GM12878 (cell line): ENCODE results near the gene MAD1L1. TPM values are rescaled to one million over a fixed set of nuclear protein-coding genes. Genes with fewer than 3 reads are reported as not detected.

ENCODE experiments used
- ATAC-seq: fragments of 200-7000 bp; cut with Tn5 transposase; 3 replicates; pipeline ENCODE4 v1.9.1; 2020; ENCODE audit warnings: mild to moderate bottlenecking, moderate library complexity
- BruUV-seq: library from RNA; stranded (reverse); fragments of 400-500 nt; replicated peaks from 2 replicates; lab custom pipeline; 2021; lab: Mats Ljungman, UMichigan
- CTCF ChIA-PET: fragments of 300-600 bp; sonication (Branson Sonifier 250); formaldehyde crosslinking; extraction: SDS; loops from one replicate; lab custom pipeline; 2021; ENCODE audit warnings: inconsistent platforms; lab: Yijun Ruan, JAX
- POLR2A ChIA-PET: fragments of 350-600 bp; formaldehyde crosslinking; extraction: SDS; loops from one replicate; lab custom pipeline; 2021; ENCODE audit warnings: inconsistent platforms; lab: Charles Lee
- RAD21 ChIA-PET: fragments of 300-600 bp; sonication (Branson Sonifier 250); formaldehyde crosslinking; loops from one replicate; lab custom pipeline; 2023; ENCODE audit warnings: antibody characterized with exemption; ENCODE audit not compliant: unreplicated experiment; lab: Charles Lee
- SMC1A ChIA-PET: fragments of 300-600 bp; sonication (Branson Sonifier 250); formaldehyde crosslinking; loops from one replicate; lab custom pipeline; 2023; ENCODE audit not compliant: unreplicated experiment, uncharacterized antibody; lab: Charles Lee
- DNase-seq: peaks from one replicate; pipeline ENCODE4 v3.0.0-alpha.2; 2011; ENCODE audit warnings: low read depth, low spot score
- FAIRE-seq: peaks from 3 replicates; lab custom pipeline; 2011; peaks lifted over from hg19 to GRCh38; lab: Jason Lieb, UNC
- H2AFZ ChIP-seq: 2 replicates; pipeline ENCODE4 v1.6.0; 2011; ENCODE audit warnings: low read depth, low read length, control low read depth; ENCODE audit not compliant: control insufficient read depth
- H3K27ac ChIP-seq: 2 replicates; pipeline ENCODE4 v1.5.1; 2011; ENCODE audit warnings: control low read depth; ENCODE audit not compliant: control insufficient read depth, insufficient read depth
- H3K27me3 ChIP-seq, 2 experiments: replicated peaks in 1 of 2; 2 replicates each; pipeline versions ENCODE4 v1.6.0 to v1.6.1; 2011; ENCODE audit warnings: low read length in 1 of 2; ENCODE audit not compliant: control insufficient read depth in 2 of 2, insufficient read depth in 2 of 2
- H3K36me3 ChIP-seq, 2 experiments: 2 replicates each; pipeline ENCODE4 v1.5.1; 2011; ENCODE audit warnings: low read length in 1 of 2; ENCODE audit not compliant: control insufficient read depth in 2 of 2, insufficient read depth in 2 of 2
- H3K4me1 ChIP-seq: 2 replicates; pipeline ENCODE4 v1.6.1; 2011; ENCODE audit warnings: mild to moderate bottlenecking, low read length, moderate library complexity, mixed read lengths; ENCODE audit not compliant: control insufficient read depth, insufficient read depth
- H3K4me2 ChIP-seq: 2 replicates; pipeline ENCODE4 v1.6.0; 2011; ENCODE audit warnings: control low read depth; ENCODE audit not compliant: control insufficient read depth, insufficient read depth
- H3K4me3 ChIP-seq: fragments of 200-600 bp; sonication (generic); 2 replicates; pipeline ENCODE4 v1.5.1; 2016
- H3K79me2 ChIP-seq: 2 replicates; pipeline ENCODE4 v1.6.0; 2011; ENCODE audit warnings: low read length; ENCODE audit not compliant: control insufficient read depth, insufficient read depth
- H3K9ac ChIP-seq: 2 replicates; pipeline ENCODE4 v1.8.0; 2011; ENCODE audit warnings: low read length, control low read depth, mixed read lengths; ENCODE audit not compliant: control insufficient read depth, insufficient read depth
- H3K9me3 ChIP-seq: replicated peaks from 3 replicates; pipeline ENCODE4 v1.5.1; 2011; ENCODE audit warnings: mild to moderate bottlenecking, low read length; ENCODE audit not compliant: control insufficient read depth, insufficient read depth
- H4K20me1 ChIP-seq: 2 replicates; pipeline ENCODE4 v1.6.0; 2011; ENCODE audit not compliant: control insufficient read depth, insufficient read depth
- IKZF2 ChIP-seq, 2 experiments: fragments of 450-650 bp; IDR thresholded peaks; 2 replicates each; pipeline ENCODE4 v1.6.1; 2017; ENCODE audit warnings: mild to moderate bottlenecking in 2 of 2, moderate library complexity in 2 of 2
- IRF3 ChIP-seq: fragments of 450-650 bp; IDR thresholded peaks from 2 replicates; pipeline ENCODE4 v1.6.1; 2014; ENCODE audit warnings: mild to moderate bottlenecking
- KAT2A ChIP-seq: conservative IDR thresholded peaks from 2 replicates; pipeline ENCODE4 v1.6.1; 2011; ENCODE audit warnings: low read depth, low read length; ENCODE audit not compliant: control insufficient read depth
- NR2C2 ChIP-seq: IDR thresholded peaks from 2 replicates; pipeline ENCODE4 v1.6.1; 2011; ENCODE audit warnings: borderline replicate concordance, low read depth; ENCODE audit not compliant: control insufficient read depth, insufficient read length
- RFX5 ChIP-seq: IDR thresholded peaks from 2 replicates; pipeline ENCODE4 v1.6.1; 2011; ENCODE audit warnings: low read depth, low read length, improper control_type of control experiment
- SUZ12 ChIP-seq: fragments of 200-600 bp; sonication (generic); IDR thresholded peaks from one replicate; pipeline ENCODE4 v1.6.1; 2018; ENCODE audit warnings: antibody characterized with exemption, mild to moderate bottlenecking; ENCODE audit not compliant: unreplicated experiment
- TCF3 ChIP-seq: IDR thresholded peaks from 2 replicates; pipeline ENCODE4 v1.6.1; 2012; ENCODE audit warnings: low read depth, mild to moderate bottlenecking, low read length, borderline replicate concordance; ENCODE audit not compliant: insufficient read depth
- YBX1 ChIP-seq: fragments of 450-650 bp; IDR thresholded peaks from 2 replicates; pipeline ENCODE4 v1.6.1; 2016; ENCODE audit warnings: antibody characterized with exemption
- YY1 ChIP-seq: IDR thresholded peaks from 2 replicates; pipeline ENCODE4 v1.6.1; 2011; ENCODE audit warnings: low read depth, mild to moderate bottlenecking, low read length
- ZBTB11 ChIP-seq: fragments of 450-650 bp; formaldehyde crosslinking; IDR thresholded peaks from 2 replicates; pipeline ENCODE4 v1.5.0; 2022; ENCODE audit warnings: mild to moderate bottlenecking, missing genetic modification characterization
- ZZZ3 ChIP-seq: IDR thresholded peaks from 2 replicates; pipeline ENCODE4 v1.6.1; 2011; ENCODE audit warnings: low read depth; ENCODE audit not compliant: control insufficient read depth, insufficient read length
- WGBS: methylation state at CpG from one replicate; pipeline ENCODE4 v1.1.6; 2016; ENCODE audit warnings: low lambda C conversion rate; ENCODE audit not compliant: insufficient replicate concordance, insufficient coverage; ENCODE audit errors: missing lambda C conversion rate; 5-methylcytosine and 5-hydroxymethylcytosine counted together
- in situ Hi-C: fragments of 300-500 bp; cut with MboI; formaldehyde crosslinking; loops from 9 replicates; pipeline ENCODE4 v1.14.3; 2018; ENCODE audit warnings: mixed read lengths
- intact Hi-C: fragments of 100-400 bp; cut with micrococcal nuclease; formaldehyde crosslinking; loops from one replicate; pipeline ENCODE4 v1.14.2; 2022; ENCODE audit not compliant: unreplicated experiment
- polyA plus RNA-seq, 11 experiments: library from polyadenylated mRNA; depleted of rRNA in 4 of 11; unstranded in 6 of 11; stranded (reverse) in 5 of 11; fragments of >200 nt; fragmentation: Nextera tagmentation in 4 of 11; fragmentation: Illumina TruSeq in 1 of 11; extraction: Ambion mirVana in 4 of 11; extraction: Trizol in 1 of 11; gene quantifications; 1 replicate in 1 of 11; 2 replicates in 10 of 11; pipeline versions ENCODE4 v1.2.1 to v1.2.3, GENCODE V29; 2011 to 2016; ENCODE audit warnings: inconsistent platforms in 2 of 11, missing spikeins in 2 of 11, low read depth in 1 of 11
- total RNA-seq, 4 experiments: library from RNA; depleted of rRNA in 3 of 4; stranded (reverse); fragments of >200 nt in 3 of 4; fragmentation: Illumina TruSeq in 1 of 4; extraction: Trizol in 1 of 4; gene quantifications; 2 replicates each; pipeline versions ENCODE4 v1.2.1 to v1.2.3, GENCODE V29; 2013 to 2021

Gene MAD1L1
- total and polyA plus RNA-seq, 10 of the 15 experiments (the other 5 are each of a cell fraction or from before 2014, with no cell fraction given): 2.2 to 76.8 (median 38.3) TPM

GRCh38 chr7:2150445-2150815, 82.3 kb downstream of the MAD1L1 start:
- no TSS peak for BruUV-seq
- no peak for ATAC-seq
- H4K20me1 ChIP-seq: no peaks in the 10 kb centered on the region
- intact Hi-C loops (no loop called here), in situ Hi-C loops (no loop called here)
- H3K27me3 ChIP-seq: no peaks in the 10 kb centered on the region
- no peak for DNase-seq
- no peak for FAIRE-seq
- no peaks in the 10 kb centered on the region for H3K4me1 ChIP-seq
- POLR2A ChIA-PET: no interaction called here
- H3K9me3 ChIP-seq: no peaks in the 10 kb centered on the region
- H3K36me3 ChIP-seq: peaks cover 14 to 25% of the 10 kb centered on the region in 2 experiments; a peak in 3 of 4 replicates
- no peak overlapping the region for H3K4me2 ChIP-seq
- CTCF ChIA-PET: no interaction called here
- no peak for TF ChIP-seq YY1
- TF ChIP-seq SUZ12: no peak
- no peak for TF ChIP-seq NR2C2
- no peak for TF ChIP-seq RFX5
- no peak overlapping the region for H3K27ac ChIP-seq
- H3K79me2 ChIP-seq: no peaks in the 10 kb centered on the region
- WGBS: 90% methylated on average over 10 of the region's 10 CpGs
- no peak overlapping the region for H2AFZ ChIP-seq
- H3K4me3 ChIP-seq: no peak overlapping the region
- SMC1A ChIA-PET: interaction anchor here (1.4 to 1.5 kb wide), 2 partner anchors 31 to 50 kb away, joined by 3 read pairs; no protein-coding TSS in a partner anchor
- RAD21 ChIA-PET: interaction anchor here (0.6 kb wide), 1 partner anchor 31 kb away, joined by 3 read pairs; no protein-coding TSS in a partner anchor
- no peak overlapping the region for H3K9ac ChIP-seq

GRCh38 chr7:2149672-2150444, 82.9 kb downstream of the MAD1L1 start:
- intact Hi-C loops: no loop called here
- TF ChIP-seq IKZF2 (IDR thresholded peaks at IDR 0.05): no peak
- TF ChIP-seq ZZZ3: no peak
- TF ChIP-seq IRF3: no peak
- no peak for TF ChIP-seq YBX1
- no peak for TF ChIP-seq TCF3
- no peak for TF ChIP-seq KAT2A
- no peak for TF ChIP-seq ZBTB11

More at GRCh38 chr7:2149672-2150444, 82.9 kb downstream of the MAD1L1 start:
- Histone ChIP-seq H3K27me3 (no peaks in the 10 kb centered on the region), H3K36me3 (peaks cover 13 to 27% of the 10 kb centered on the region in 2 experiments; a peak in 3 of 4 replicates), H3K4me3 (no peak overlapping the region), H4K20me1 (no peaks in the 10 kb centered on the region), H3K4me1 (no peaks in the 10 kb centered on the region), H3K27ac (no peak overlapping the region), H3K79me2 (no peaks in the 10 kb centered on the region), H2AFZ (no peak overlapping the region), H3K9me3 (no peaks in the 10 kb centered on the region), H3K9ac (no peak overlapping the region), H3K4me2 (no peak overlapping the region)
- DNase-seq (no peak), ATAC-seq (no peak), FAIRE-seq (no peak)
- 97% methylated on average over 29 of the region's 29 CpGs for WGBS
- SMC1A ChIA-PET: interaction anchor here (1.5 kb wide), 1 partner anchor 50 kb away, joined by 3 read pairs; no protein-coding TSS in a partner anchor
- in situ Hi-C loops: no loop called here
- RAD21 ChIA-PET: interaction anchor here (0.6 kb wide), 1 partner anchor 32 kb away, joined by 3 read pairs; no protein-coding TSS in a partner anchor
- no TSS peak for BruUV-seq
- POLR2A ChIA-PET: no interaction called here
- CTCF ChIA-PET: no interaction called here
